ENCODE results near the gene AFF1. TPM values are rescaled to one million over a fixed set of nuclear protein-coding genes. Genes with fewer than 3 reads are reported as not detected.

The AFF1 gene
- total RNA-seq, 1 experiment from 2014 or later, result 93.4 TPM

DNA sequence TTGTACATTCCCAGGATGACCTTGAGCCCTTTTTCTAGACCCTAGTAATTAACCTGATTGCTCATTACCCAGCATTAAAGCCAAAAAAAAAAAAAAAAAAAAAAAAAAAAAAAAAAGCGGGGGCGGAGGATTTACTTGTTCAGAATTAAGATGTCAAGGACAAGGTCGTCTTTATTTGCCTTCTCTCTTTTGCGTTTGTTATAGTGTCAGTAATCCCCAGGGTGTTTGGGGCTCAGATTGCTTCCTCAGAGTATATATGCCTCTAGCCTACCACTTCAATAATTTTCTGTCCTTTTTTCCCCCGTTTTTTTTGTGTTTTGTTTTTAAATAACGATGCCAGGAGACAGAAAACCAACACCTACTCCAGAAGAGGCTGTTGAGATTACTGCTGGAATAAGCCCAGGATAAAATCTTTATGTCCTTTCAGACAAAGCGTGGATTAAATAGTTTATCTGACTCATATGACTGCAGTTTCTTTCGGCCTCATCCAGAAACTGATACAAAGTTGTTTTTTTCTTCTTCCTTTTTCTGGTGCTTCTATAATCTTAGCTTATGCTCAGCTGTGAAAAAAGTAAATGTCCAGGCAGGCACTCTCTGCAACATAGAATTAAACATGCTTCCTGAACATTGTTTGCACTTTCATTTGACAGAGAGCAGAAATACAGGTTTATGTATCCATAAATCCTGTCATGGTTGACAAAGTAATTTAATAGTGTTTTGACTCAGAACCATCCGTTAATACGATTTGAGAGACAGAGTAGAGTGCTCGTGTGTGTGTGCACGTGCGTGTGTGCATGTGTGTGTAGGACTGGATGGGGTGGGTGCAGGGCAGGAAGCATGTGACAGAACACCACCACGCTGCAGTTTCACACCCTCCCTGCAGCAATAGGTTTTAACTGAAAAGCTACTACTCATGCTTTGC lies 138.6 kb downstream of the AFF1 start:
- DNase-seq (ENCODE audit: low spot score) (no peak), ATAC-seq (peak; percentile 27; the same call in 1 of the 2 replicates)
- Mint-ChIP-seq H3K36me3 (no peaks in the 10 kb centered on the region), H3K4me1 (peaks cover 66% of the 10 kb centered on the region), H3K27me3 (ENCODE audit: low read depth) (no peaks in the 10 kb centered on the region), H3K27ac (peak overlapping the region; percentile 51), H3K4me3 (no peak overlapping the region), H3K9me3 (peaks cover 4% of the 10 kb centered on the region)
- TF ChIP-seq RORB (CRISPR knock-in tag; IDR thresholded peaks at IDR 0.05) (no peak), GABPB1 (CRISPR knock-in tag; IDR thresholded peaks at IDR 0.05) (no peak), CBFB (CRISPR knock-in tag; IDR thresholded peaks at IDR 0.05; ENCODE audit: low read depth) (no peak), ZNF121 (CRISPR knock-in tag; IDR thresholded peaks at IDR 0.05) (no peak), ETV6 (CRISPR knock-in tag; IDR thresholded peaks at IDR 0.05) (no peak), OVOL2 (CRISPR knock-in tag; IDR thresholded peaks at IDR 0.05; ENCODE audit: borderline replicate concordance) (no peak), ZBTB21 (CRISPR knock-in tag; IDR thresholded peaks at IDR 0.05; ENCODE audit: borderline replicate concordance) (no peak), JUN (CRISPR knock-in tag; IDR thresholded peaks at IDR 0.05) (no peak), TP53 (CRISPR knock-in tag; IDR thresholded peaks at IDR 0.05) (no peak), ZNF671 (CRISPR knock-in tag; IDR thresholded peaks at IDR 0.05) (no peak)
- TF ChIP-seq, protein P1, sequence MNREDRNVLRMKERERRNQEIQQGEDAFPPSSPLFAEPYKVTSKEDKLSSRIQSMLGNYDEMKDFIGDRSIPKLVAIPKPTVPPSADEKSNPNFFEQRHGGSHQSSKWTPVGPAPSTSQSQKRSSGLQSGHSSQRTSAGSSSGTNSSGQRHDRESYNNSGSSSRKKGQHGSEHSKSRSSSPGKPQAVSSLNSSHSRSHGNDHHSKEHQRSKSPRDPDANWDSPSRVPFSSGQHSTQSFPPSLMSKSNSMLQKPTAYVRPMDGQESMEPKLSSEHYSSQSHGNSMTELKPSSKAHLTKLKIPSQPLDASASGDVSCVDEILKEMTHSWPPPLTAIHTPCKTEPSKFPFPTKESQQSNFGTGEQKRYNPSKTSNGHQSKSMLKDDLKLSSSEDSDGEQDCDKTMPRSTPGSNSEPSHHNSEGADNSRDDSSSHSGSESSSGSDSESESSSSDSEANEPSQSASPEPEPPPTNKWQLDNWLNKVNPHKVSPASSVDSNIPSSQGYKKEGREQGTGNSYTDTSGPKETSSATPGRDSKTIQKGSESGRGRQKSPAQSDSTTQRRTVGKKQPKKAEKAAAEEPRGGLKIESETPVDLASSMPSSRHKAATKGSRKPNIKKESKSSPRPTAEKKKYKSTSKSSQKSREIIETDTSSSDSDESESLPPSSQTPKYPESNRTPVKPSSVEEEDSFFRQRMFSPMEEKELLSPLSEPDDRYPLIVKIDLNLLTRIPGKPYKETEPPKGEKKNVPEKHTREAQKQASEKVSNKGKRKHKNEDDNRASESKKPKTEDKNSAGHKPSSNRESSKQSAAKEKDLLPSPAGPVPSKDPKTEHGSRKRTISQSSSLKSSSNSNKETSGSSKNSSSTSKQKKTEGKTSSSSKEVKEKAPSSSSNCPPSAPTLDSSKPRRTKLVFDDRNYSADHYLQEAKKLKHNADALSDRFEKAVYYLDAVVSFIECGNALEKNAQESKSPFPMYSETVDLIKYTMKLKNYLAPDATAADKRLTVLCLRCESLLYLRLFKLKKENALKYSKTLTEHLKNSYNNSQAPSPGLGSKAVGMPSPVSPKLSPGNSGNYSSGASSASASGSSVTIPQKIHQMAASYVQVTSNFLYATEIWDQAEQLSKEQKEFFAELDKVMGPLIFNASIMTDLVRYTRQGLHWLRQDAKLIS (CRISPR knock-in tag; IDR thresholded peaks at IDR 0.05; ENCODE audit: borderline replicate concordance), result no peak
- TF ChIP-seq, protein P2, sequence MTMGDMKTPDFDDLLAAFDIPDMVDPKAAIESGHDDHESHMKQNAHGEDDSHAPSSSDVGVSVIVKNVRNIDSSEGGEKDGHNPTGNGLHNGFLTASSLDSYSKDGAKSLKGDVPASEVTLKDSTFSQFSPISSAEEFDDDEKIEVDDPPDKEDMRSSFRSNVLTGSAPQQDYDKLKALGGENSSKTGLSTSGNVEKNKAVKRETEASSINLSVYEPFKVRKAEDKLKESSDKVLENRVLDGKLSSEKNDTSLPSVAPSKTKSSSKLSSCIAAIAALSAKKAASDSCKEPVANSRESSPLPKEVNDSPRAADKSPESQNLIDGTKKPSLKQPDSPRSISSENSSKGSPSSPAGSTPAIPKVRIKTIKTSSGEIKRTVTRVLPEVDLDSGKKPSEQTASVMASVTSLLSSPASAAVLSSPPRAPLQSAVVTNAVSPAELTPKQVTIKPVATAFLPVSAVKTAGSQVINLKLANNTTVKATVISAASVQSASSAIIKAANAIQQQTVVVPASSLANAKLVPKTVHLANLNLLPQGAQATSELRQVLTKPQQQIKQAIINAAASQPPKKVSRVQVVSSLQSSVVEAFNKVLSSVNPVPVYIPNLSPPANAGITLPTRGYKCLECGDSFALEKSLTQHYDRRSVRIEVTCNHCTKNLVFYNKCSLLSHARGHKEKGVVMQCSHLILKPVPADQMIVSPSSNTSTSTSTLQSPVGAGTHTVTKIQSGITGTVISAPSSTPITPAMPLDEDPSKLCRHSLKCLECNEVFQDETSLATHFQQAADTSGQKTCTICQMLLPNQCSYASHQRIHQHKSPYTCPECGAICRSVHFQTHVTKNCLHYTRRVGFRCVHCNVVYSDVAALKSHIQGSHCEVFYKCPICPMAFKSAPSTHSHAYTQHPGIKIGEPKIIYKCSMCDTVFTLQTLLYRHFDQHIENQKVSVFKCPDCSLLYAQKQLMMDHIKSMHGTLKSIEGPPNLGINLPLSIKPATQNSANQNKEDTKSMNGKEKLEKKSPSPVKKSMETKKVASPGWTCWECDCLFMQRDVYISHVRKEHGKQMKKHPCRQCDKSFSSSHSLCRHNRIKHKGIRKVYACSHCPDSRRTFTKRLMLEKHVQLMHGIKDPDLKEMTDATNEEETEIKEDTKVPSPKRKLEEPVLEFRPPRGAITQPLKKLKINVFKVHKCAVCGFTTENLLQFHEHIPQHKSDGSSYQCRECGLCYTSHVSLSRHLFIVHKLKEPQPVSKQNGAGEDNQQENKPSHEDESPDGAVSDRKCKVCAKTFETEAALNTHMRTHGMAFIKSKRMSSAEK (CRISPR knock-in tag; IDR thresholded peaks at IDR 0.05; ENCODE audit: borderline replicate concordance), result no peak
- POLR2A ChIA-PET, result interaction anchor here (0.7 kb wide), 1 partner anchor 40 kb away, joined by 3 read pairs; no protein-coding TSS in a partner anchor
- CTCF ChIA-PET, result no interaction called here

- Mint-ChIP-seq H3K27me3 (ENCODE audit: low read depth) (no peaks in the 10 kb centered on the region), H3K36me3 (no peaks in the 10 kb centered on the region), H3K9me3 (peaks cover 4% of the 10 kb centered on the region), H3K4me3 (no peak overlapping the region), H3K4me1 (peaks cover 64% of the 10 kb centered on the region), H3K27ac (peak overlapping the region; percentile 51; the same call in 1 of the 2 replicates)
- no peak for TF ChIP-seq CBFB (CRISPR knock-in tag; IDR thresholded peaks at IDR 0.05; ENCODE audit: low read depth)
- TF ChIP-seq FOXJ3 (CRISPR knock-in tag; IDR thresholded peaks at IDR 0.05; ENCODE audit: borderline replicate concordance), result no peak
- TF ChIP-seq HMGA2 (CRISPR knock-in tag; IDR thresholded peaks at IDR 0.05), result no peak
- TF ChIP-seq ATF6 (CRISPR knock-in tag; IDR thresholded peaks at IDR 0.05), result no peak
- TF ChIP-seq, protein P3, sequence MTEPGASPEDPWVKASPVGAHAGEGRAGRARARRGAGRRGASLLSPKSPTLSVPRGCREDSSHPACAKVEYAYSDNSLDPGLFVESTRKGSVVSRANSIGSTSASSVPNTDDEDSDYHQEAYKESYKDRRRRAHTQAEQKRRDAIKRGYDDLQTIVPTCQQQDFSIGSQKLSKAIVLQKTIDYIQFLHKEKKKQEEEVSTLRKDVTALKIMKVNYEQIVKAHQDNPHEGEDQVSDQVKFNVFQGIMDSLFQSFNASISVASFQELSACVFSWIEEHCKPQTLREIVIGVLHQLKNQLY (CRISPR knock-in tag; IDR thresholded peaks at IDR 0.05), result no peak
- TF ChIP-seq ZNF416 (CRISPR knock-in tag; IDR thresholded peaks at IDR 0.05), result no peak
- no peak for TF ChIP-seq TP53 (CRISPR knock-in tag; IDR thresholded peaks at IDR 0.05)
- ChIA-PET POLR2A (interaction anchor here (0.7 kb wide), 1 partner anchor 40 kb away, joined by 3 read pairs; no protein-coding TSS in a partner anchor), CTCF (no interaction called here)
- DNase-seq (ENCODE audit: low spot score), result no peak
- peak; percentile 43 for ATAC-seq
Measured at GRCh38 chr4:87074121-87074488, 139.3 kb downstream of the AFF1 start.

Data from WTC11 (cell line).